Neural progenitor cell (in vitro differentiated cells): Measurements from ENCODE around the gene CD1E.

Source experiments
- CTCF ChIP-seq: fragments of 200-600 bp; sonication (generic); IDR thresholded peaks from 2 replicates; pipeline ENCODE4 v1.5.1; 2017; ENCODE audit warnings: antibody characterized with exemption, mild to moderate bottlenecking
- EZH2 ChIP-seq: fragments of 200-600 bp; sonication (generic); IDR thresholded peaks from 2 replicates; pipeline ENCODE4 v1.6.1; 2017; ENCODE audit warnings: antibody characterized with exemption, mild to moderate bottlenecking, moderate library complexity
- EZH2phosphoT487 ChIP-seq: fragments of 200-600 bp; sonication (generic); IDR thresholded peaks from 2 replicates; pipeline ENCODE4 v1.6.1; 2017; ENCODE audit warnings: antibody characterized with exemption

DNA sequence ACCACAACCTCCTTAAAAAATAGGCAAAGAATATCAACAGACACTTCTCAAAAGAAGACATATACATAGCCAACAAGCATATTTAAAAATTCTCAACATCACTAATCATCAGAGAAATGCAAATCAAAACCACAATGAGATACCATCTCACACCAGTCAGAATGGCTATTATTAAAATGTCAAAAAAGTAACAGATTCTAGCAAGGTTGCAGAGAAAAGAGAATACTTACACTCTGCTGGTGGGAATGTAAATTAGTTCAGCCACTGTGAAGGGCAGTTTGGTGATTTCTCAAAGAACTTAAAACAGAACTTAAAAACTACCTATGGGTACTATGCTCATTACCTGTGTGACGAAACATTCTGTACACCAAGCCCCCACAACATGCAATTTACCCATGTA, 43.1 kb upstream of the CD1E start:
- TF ChIP-seq EZH2phosphoT487 (no peak), CTCF (no peak), EZH2 (no peak)
